CD4-positive, alpha-beta memory T cell (primary cell): ENCODE measurements around the gene NHLRC4. TPM values are rescaled to one million over a fixed set of nuclear protein-coding genes. Genes with fewer than 3 reads are reported as not detected.

Experiments
- CTCF ChIA-PET: fragments of 350-600 bp; sonication (Branson Sonifier 250); formaldehyde crosslinking; loops from one replicate; lab custom pipeline; 2021; ENCODE audit warnings: inconsistent platforms; ENCODE audit not compliant: partially characterized antibody; lab: Charles Lee
- POLR2A ChIA-PET: fragments of 350-600 bp; sonication (Branson Sonifier 250); formaldehyde crosslinking; loops from one replicate; lab custom pipeline; 2021; ENCODE audit not compliant: partially characterized antibody; lab: Charles Lee
- DNase-seq, 5 donors: peaks; one replicate each; pipeline versions ENCODE4 v3.0.0 to v3.0.0-alpha.2; 2020 to 2022; ENCODE audit warnings: mixed read lengths in 1 of 5
- H3K27ac ChIP-seq: one replicate; pipeline ENCODE4 v1.7.0; 2013; ENCODE audit warnings: low read depth, low read length
- H3K27me3 ChIP-seq: 2 replicates; pipeline ENCODE4 v1.7.0; 2013; ENCODE audit warnings: mild to moderate bottlenecking, low read length, moderate library complexity; ENCODE audit not compliant: insufficient read depth
- H3K36me3 ChIP-seq: 2 replicates; pipeline ENCODE4 v1.7.0; 2013; ENCODE audit warnings: mild to moderate bottlenecking, low read length, moderate library complexity; ENCODE audit not compliant: insufficient read depth
- H3K4me1 ChIP-seq: 2 replicates; pipeline ENCODE4 v1.7.0; 2013; ENCODE audit warnings: mild to moderate bottlenecking, low read length, moderate library complexity; ENCODE audit not compliant: insufficient read depth
- H3K4me3 ChIP-seq, 2 donors: one replicate each; pipeline ENCODE4 v1.7.0; 2013; ENCODE audit warnings: low read length in 2 of 2, mild to moderate bottlenecking in 1 of 2
- H3K9me3 ChIP-seq, 2 donors: one replicate each; pipeline ENCODE4 v1.7.0; 2013; ENCODE audit warnings: low read length in 2 of 2, control low read depth in 1 of 2; ENCODE audit not compliant: control insufficient read depth in 1 of 2
- H3K27ac Mint-ChIP-seq, 7 donors: one replicate each; pipeline ENCODE4 v1.8.0; 2020 to 2021; ENCODE audit warnings: mixed read lengths in 7 of 7, mild to moderate bottlenecking in 6 of 7, inconsistent platforms in 3 of 7, moderate library complexity in 3 of 7
- H3K27me3 Mint-ChIP-seq, 2 donors: one replicate each; pipeline ENCODE4 v1.8.0; 2020 to 2021; ENCODE audit warnings: mixed read lengths in 2 of 2
- H3K36me3 Mint-ChIP-seq, 2 donors: one replicate each; pipeline ENCODE4 v1.8.0; 2020 to 2021; ENCODE audit warnings: mixed read lengths in 2 of 2, inconsistent platforms in 1 of 2, mild to moderate bottlenecking in 1 of 2
- H3K4me1 Mint-ChIP-seq, 4 donors: one replicate each; pipeline ENCODE4 v1.8.0; 2020 to 2021; ENCODE audit warnings: mixed read lengths in 4 of 4, mild to moderate bottlenecking in 1 of 4
- H3K4me3 Mint-ChIP-seq, 8 donors: one replicate each; pipeline ENCODE4 v1.8.0; 2020 to 2021; ENCODE audit warnings: mixed read lengths in 8 of 8, mild to moderate bottlenecking in 7 of 8, moderate library complexity in 6 of 8, inconsistent platforms in 3 of 8
- H3K9me3 Mint-ChIP-seq, 8 donors: one replicate each; pipeline ENCODE4 v1.8.0; 2020 to 2021; ENCODE audit warnings: mixed read lengths in 8 of 8, mild to moderate bottlenecking in 5 of 8, inconsistent platforms in 3 of 8, moderate library complexity in 1 of 8
- intact Hi-C: fragments of 100-400 bp; cut with micrococcal nuclease; formaldehyde crosslinking; loops from one replicate; pipeline ENCODE4 v1.15.1; 2023
- polyA plus RNA-seq, 2 donors: library from polyadenylated mRNA; unstranded; fragments of 300-500 nt; fragmentation: Illumina TruSeq; gene quantifications; one replicate each; pipeline ENCODE4 v1.2.3, GENCODE V29; 2021
- total RNA-seq, 2 experiments: library from RNA; stranded (reverse); gene quantifications; one replicate each; pipeline ENCODE4 v1.2.3, GENCODE V29; 2021

Gene NHLRC4
- total and polyA plus RNA-seq, 4 experiments from 2014 or later = 2.1 to 3.2 (median 2.5) TPM

GRCh38 chr16:578870-579405 lies 12.1 kb downstream of the NHLRC4 start:
- Histone ChIP-seq H3K9me3 (no peaks in the 10 kb centered on the region), H3K27me3 (no peaks in the 10 kb centered on the region), H3K36me3 (no peaks in the 10 kb centered on the region), H3K4me3 (no peak overlapping the region), H3K27ac (no peak overlapping the region), H3K4me1 (no peaks in the 10 kb centered on the region)
- H3K4me1 Mint-ChIP-seq = no peaks in the 10 kb centered on the region
- POLR2A ChIA-PET = interaction anchor here (1.3 to 1.7 kb wide), 2 partner anchors 10 to 11 kb away, joined by 4 to 5 read pairs; partner anchors contain the start of gene RAB40C
- DNase-seq = peak; percentile 42 to 73 (median 64)
- intact Hi-C loops = loop anchor here (2.0 kb wide), 1 partner anchor 32 kb away; no protein-coding TSS in a partner anchor
- H3K27me3 Mint-ChIP-seq = no peaks in the 10 kb centered on the region
- CTCF ChIA-PET = interaction anchor here (0.7 to 1.4 kb wide), 2 partner anchors 31 to 116 kb away, joined by 3 read pairs; no protein-coding TSS in a partner anchor
- H3K4me3 Mint-ChIP-seq = no peak overlapping the region
- peaks cover 0 to 4% of the 10 kb centered on the region in 2 donors for H3K36me3 Mint-ChIP-seq
- H3K9me3 Mint-ChIP-seq = no peaks in the 10 kb centered on the region
- no peak overlapping the region for H3K27ac Mint-ChIP-seq

- Histone ChIP-seq H3K4me1 (no peaks in the 10 kb centered on the region), H3K4me3 (no peak overlapping the region), H3K36me3 (no peaks in the 10 kb centered on the region), H3K9me3 (no peaks in the 10 kb centered on the region), H3K27me3 (no peaks in the 10 kb centered on the region), H3K27ac (no peak overlapping the region)
- Mint-ChIP-seq H3K36me3 (peaks cover 0 to 4% of the 10 kb centered on the region in 2 donors), H3K27ac (no peak overlapping the region), H3K27me3 (no peaks in the 10 kb centered on the region), H3K4me3 (no peak overlapping the region), H3K9me3 (no peaks in the 10 kb centered on the region), H3K4me1 (no peaks in the 10 kb centered on the region)
- POLR2A ChIA-PET = interaction anchor here (1.7 kb wide), 1 partner anchor 8 kb away, joined by 5 read pairs; no protein-coding TSS in a partner anchor
- DNase-seq = peak in 1 of 5 donors; percentile 27
- CTCF ChIA-PET = no interaction called here
- intact Hi-C loops = loop anchor here (10.0 kb wide), 1 partner anchor 206 kb away; the partner anchor contains the start of gene MRPL28
Measured at GRCh38 chr16:580141-580945, 13.5 kb downstream of the NHLRC4 start.

GRCh38 chr16:580946-581498 lies 14.2 kb downstream of the NHLRC4 start:
- Mint-ChIP-seq H3K4me1 (no peaks in the 10 kb centered on the region), H3K4me3 (no peak overlapping the region), H3K27ac (no peak overlapping the region), H3K36me3 (peaks cover 0 to 4% of the 10 kb centered on the region in 2 donors), H3K9me3 (no peaks in the 10 kb centered on the region), H3K27me3 (no peaks in the 10 kb centered on the region)
- Histone ChIP-seq H3K27me3 (no peaks in the 10 kb centered on the region), H3K4me3 (no peak overlapping the region), H3K36me3 (no peaks in the 10 kb centered on the region), H3K4me1 (no peaks in the 10 kb centered on the region), H3K9me3 (no peaks in the 10 kb centered on the region), H3K27ac (no peak overlapping the region)
- intact Hi-C loops = loop anchor here (10.0 kb wide), 1 partner anchor 206 kb away; the partner anchor contains the start of gene MRPL28
- POLR2A ChIA-PET = interaction anchor here (0.9 to 1.7 kb wide), 2 partner anchors 8 to 55 kb away, joined by 3 to 5 read pairs; partner anchors contain the start of gene METTL26
- DNase-seq = no peak
- CTCF ChIA-PET = no interaction called here

- Histone ChIP-seq H3K4me3 (no peak overlapping the region), H3K4me1 (no peaks in the 10 kb centered on the region), H3K27me3 (no peaks in the 10 kb centered on the region), H3K36me3 (no peaks in the 10 kb centered on the region), H3K9me3 (no peaks in the 10 kb centered on the region), H3K27ac (no peak overlapping the region)
- H3K27ac Mint-ChIP-seq = no peak overlapping the region
- ChIA-PET POLR2A (no interaction called here), CTCF (interaction anchor here (0.8 kb wide), 1 partner anchor 26 kb away, joined by 3 read pairs; no protein-coding TSS in a partner anchor)
- no peaks in the 10 kb centered on the region for H3K27me3 Mint-ChIP-seq
- no peak for DNase-seq
- H3K4me1 Mint-ChIP-seq = peaks cover 0 to under 1% (median under 1%) of the 10 kb centered on the region in 4 donors
- intact Hi-C loops = loop anchor here (10.0 kb wide), 1 partner anchor 207 kb away; the partner anchor contains the start of gene MRPL28
- no peaks in the 10 kb centered on the region for H3K9me3 Mint-ChIP-seq
- no peaks in the 10 kb centered on the region for H3K36me3 Mint-ChIP-seq
- H3K4me3 Mint-ChIP-seq = no peak overlapping the region
Measured at GRCh38 chr16:582218-582613, 15.4 kb downstream of the NHLRC4 start.

GRCh38 chr16:582614-583331 lies 16.0 kb downstream of the NHLRC4 start:
- intact Hi-C loops = loop anchor here (10.0 kb wide), 1 partner anchor 208 kb away; the partner anchor contains the start of gene MRPL28
- H3K4me1 Mint-ChIP-seq = peaks cover 2 to 6% (median 4%) of the 10 kb centered on the region in 4 donors
- H3K27me3 Mint-ChIP-seq = no peaks in the 10 kb centered on the region
- ChIA-PET CTCF (interaction anchor here (0.8 kb wide), 1 partner anchor 26 kb away, joined by 3 read pairs; no protein-coding TSS in a partner anchor), POLR2A (no interaction called here)
- no peak overlapping the region for H3K4me3 Mint-ChIP-seq
- no peak overlapping the region for H3K27ac Mint-ChIP-seq
- Histone ChIP-seq H3K4me1 (peaks cover 5% of the 10 kb centered on the region), H3K27me3 (no peaks in the 10 kb centered on the region), H3K9me3 (no peaks in the 10 kb centered on the region), H3K4me3 (no peak overlapping the region), H3K27ac (no peak overlapping the region), H3K36me3 (no peaks in the 10 kb centered on the region)
- peak in 1 of 5 donors; percentile 30 for DNase-seq
- no peaks in the 10 kb centered on the region for H3K36me3 Mint-ChIP-seq
- no peaks in the 10 kb centered on the region for H3K9me3 Mint-ChIP-seq

- Histone ChIP-seq H3K4me3 (no peak overlapping the region), H3K4me1 (peaks cover 11% of the 10 kb centered on the region), H3K27ac (no peak overlapping the region), H3K27me3 (no peaks in the 10 kb centered on the region), H3K9me3 (no peaks in the 10 kb centered on the region), H3K36me3 (no peaks in the 10 kb centered on the region)
- peak in 1 of 5 donors; percentile 18 for DNase-seq
- intact Hi-C loops = loop anchor here (10.0 kb wide), 1 partner anchor 209 kb away; the partner anchor contains the start of gene MRPL28
- Mint-ChIP-seq H3K27me3 (no peaks in the 10 kb centered on the region), H3K9me3 (no peaks in the 10 kb centered on the region), H3K27ac (no peak overlapping the region), H3K4me1 (peaks cover 2 to 13% (median 8%) of the 10 kb centered on the region in 4 donors), H3K4me3 (no peak overlapping the region), H3K36me3 (no peaks in the 10 kb centered on the region)
- POLR2A ChIA-PET = no interaction called here
- CTCF ChIA-PET = no interaction called here
Measured at GRCh38 chr16:583470-583814, 16.6 kb downstream of the NHLRC4 start.
